Stimulated activated effector memory CD8-positive, alpha-beta T cell treated with anti-CD3 and anti-CD28 coated beads, Interleukin-12 subunit alpha, Interleukin-12 subunit beta, amount 100 ng/mL, for 72 hours (primary cell): ENCODE results near the gene TLE3.

Experiments
- ATAC-seq: fragments of 150-1000 bp; cut with Tn5 transposase; 2 replicates; pipeline ENCODE4 v1.10.0; 2021
- DNase-seq, 2 donors: peaks; one replicate each; pipeline ENCODE4 v3.0.0; 2021 to 2022; ENCODE audit warnings: low spot score in 2 of 2
- H3K27ac Mint-ChIP-seq: one replicate; pipeline ENCODE4 v1.8.0; 2022; ENCODE audit warnings: mild to moderate bottlenecking, mixed read lengths
- H3K36me3 Mint-ChIP-seq: one replicate; pipeline ENCODE4 v1.8.0; 2022; ENCODE audit warnings: mild to moderate bottlenecking, mixed read lengths
- H3K4me1 Mint-ChIP-seq: one replicate; pipeline ENCODE4 v1.8.0; 2022; ENCODE audit warnings: mixed read lengths
- H3K4me3 Mint-ChIP-seq: one replicate; pipeline ENCODE4 v1.8.0; 2022; ENCODE audit warnings: mild to moderate bottlenecking, mixed read lengths
- H3K9me3 Mint-ChIP-seq: one replicate; pipeline ENCODE4 v1.8.0; 2022; ENCODE audit warnings: mixed read lengths

TLE3 gene

DNA sequence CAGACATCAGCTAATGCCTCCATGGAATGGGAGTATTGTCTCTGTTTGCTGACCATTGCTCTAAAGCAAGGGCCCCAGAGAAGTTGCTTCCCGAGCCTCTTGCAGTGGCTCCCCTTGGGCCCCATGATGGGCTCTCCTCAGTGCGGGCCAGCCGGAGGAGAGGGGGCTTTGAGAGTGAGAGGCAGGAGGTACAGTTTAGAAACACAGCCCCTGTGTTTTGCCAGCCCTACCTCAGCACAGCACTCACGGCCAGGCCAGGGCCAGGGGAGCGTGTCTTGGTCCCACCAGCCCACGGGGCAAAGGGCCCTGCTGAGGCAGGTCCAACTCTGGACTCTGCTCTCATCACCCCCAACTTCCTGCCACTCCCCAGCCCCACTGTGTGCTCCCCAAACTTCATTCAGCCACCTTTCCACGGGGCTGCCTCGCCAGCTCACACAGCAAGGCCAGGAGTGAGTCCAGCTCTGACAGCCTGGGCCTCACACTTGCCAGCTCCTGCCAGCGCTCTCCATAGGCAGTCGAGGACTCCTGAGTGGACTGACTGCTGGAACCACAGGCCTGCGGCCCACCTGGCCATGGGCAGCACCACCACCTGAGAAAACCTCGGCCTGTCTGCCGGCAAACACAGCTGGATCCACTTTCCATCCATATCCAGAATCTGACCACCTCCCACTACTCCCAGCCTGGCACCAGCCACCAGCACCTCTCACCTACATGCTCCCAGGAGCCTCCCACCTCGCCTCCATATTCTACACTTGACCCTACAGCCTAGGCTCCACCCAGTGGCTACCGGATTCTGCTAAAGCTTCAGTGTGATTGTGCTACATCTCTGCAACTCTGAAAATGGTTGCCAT lies 99.0 kb downstream of the TLE3 start:
- Mint-ChIP-seq H3K4me3 (no peak overlapping the region), H3K27ac (no peak overlapping the region), H3K36me3 (no peaks in the 10 kb centered on the region), H3K9me3 (peaks cover 3% of the 10 kb centered on the region), H3K4me1 (no peaks in the 10 kb centered on the region)
- no peak for ATAC-seq
- DNase-seq = no peak

DNA sequence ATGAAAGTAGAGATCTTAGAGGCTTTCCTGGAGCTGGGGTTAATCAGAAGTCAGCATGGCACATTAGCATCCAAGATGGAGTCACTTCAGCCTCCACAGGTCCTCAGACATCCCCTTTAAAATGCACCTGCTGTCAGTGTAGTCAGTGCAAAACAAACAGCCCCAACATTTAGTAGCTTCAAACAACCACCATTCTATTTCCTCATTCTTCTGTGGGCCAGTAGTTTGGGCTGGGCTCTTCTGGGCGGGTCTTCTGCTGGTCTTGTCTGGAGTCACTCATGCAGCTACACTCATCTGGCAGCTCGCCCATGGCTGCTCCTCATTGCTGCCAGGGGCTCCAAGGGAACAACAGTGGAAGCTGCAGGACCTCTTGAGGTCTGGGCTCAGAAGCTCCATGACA lies 99.9 kb downstream of the TLE3 start:
- Mint-ChIP-seq H3K9me3 (peaks cover under 1% of the 10 kb centered on the region), H3K4me3 (no peak overlapping the region), H3K27ac (no peak overlapping the region), H3K4me1 (no peaks in the 10 kb centered on the region), H3K36me3 (no peaks in the 10 kb centered on the region)
- DNase-seq (no peak), ATAC-seq (no peak)
